ENCODE data around the gene RABGGTA.

Gene RABGGTA

DNA sequence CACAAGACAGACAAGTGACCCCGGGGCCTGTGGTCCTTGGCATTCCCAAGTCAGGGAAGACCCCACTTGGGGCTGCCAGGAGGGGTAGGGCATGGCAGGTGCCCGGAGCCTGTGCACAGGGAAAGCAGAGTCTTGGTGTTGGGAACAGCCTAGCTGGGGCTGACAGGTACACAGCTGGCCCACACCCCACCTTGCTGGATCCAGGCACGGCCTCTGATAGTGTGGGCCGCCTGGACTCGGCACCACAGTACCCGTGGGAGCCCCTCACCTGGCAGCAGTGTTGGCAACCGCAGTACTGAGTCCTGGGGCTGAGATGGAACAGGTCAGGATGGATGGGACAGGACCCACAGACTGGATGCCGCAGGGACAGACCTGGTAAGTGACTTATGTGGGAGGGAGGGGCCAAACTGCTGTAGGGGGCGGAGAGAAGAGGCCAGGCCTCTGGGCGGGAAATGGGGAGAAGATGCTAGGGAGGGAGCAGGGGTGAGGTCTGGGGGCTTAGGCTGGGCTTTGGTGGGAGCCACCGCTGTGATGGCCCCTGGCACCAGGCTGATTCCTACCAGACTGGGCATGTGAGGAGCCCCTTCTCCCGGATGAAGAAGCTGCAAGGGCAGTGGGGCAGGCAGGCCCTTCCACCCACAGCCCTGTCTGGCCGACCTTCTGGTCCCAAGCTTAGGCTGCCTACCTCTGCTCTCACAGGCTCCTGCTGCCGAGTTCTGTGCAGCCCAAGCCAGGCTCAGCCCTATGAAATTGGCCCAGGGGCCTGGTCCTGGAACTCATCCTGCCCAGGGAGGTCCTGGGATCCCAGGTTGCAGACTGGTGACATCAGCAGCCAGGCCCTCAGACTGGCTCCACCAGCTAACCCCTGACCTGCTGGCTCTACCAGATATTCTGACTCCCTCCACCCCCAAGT, 8.3 kb downstream of the RABGGTA start, which contains the start of gene TGM1:
TGM1 (minus strand) TSS at position 357 of the 913 bp plus-strand sequence. CDS start 825 bp downstream, outside the sequence.
- TF ChIP-seq FOXP2 (optimal IDR thresholded peaks at IDR 0.05; ENCODE audit: borderline replicate concordance, extremely low read depth, extremely low read length, insufficient read depth) (no peak), POLR2AphosphoS5 (IDR thresholded peaks at IDR 0.05; ENCODE audit: low read depth, low read length) (no peak), SIN3A (IDR thresholded peaks at IDR 0.05; ENCODE audit: borderline replicate concordance, insufficient read depth, low read length) (no peak), TAF1 (IDR thresholded peaks at IDR 0.05; ENCODE audit: borderline replicate concordance, insufficient read depth, low read length) (no peak)
- TF ChIP-seq, protein P1, sequence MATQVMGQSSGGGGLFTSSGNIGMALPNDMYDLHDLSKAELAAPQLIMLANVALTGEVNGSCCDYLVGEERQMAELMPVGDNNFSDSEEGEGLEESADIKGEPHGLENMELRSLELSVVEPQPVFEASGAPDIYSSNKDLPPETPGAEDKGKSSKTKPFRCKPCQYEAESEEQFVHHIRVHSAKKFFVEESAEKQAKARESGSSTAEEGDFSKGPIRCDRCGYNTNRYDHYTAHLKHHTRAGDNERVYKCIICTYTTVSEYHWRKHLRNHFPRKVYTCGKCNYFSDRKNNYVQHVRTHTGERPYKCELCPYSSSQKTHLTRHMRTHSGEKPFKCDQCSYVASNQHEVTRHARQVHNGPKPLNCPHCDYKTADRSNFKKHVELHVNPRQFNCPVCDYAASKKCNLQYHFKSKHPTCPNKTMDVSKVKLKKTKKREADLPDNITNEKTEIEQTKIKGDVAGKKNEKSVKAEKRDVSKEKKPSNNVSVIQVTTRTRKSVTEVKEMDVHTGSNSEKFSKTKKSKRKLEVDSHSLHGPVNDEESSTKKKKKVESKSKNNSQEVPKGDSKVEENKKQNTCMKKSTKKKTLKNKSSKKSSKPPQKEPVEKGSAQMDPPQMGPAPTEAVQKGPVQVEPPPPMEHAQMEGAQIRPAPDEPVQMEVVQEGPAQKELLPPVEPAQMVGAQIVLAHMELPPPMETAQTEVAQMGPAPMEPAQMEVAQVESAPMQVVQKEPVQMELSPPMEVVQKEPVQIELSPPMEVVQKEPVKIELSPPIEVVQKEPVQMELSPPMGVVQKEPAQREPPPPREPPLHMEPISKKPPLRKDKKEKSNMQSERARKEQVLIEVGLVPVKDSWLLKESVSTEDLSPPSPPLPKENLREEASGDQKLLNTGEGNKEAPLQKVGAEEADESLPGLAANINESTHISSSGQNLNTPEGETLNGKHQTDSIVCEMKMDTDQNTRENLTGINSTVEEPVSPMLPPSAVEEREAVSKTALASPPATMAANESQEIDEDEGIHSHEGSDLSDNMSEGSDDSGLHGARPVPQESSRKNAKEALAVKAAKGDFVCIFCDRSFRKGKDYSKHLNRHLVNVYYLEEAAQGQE (IDR thresholded peaks at IDR 0.05; ENCODE audit: insufficient read depth in 1 of 2, low read depth in 2 of 2, low read length in 2 of 2): no peak

DNA sequence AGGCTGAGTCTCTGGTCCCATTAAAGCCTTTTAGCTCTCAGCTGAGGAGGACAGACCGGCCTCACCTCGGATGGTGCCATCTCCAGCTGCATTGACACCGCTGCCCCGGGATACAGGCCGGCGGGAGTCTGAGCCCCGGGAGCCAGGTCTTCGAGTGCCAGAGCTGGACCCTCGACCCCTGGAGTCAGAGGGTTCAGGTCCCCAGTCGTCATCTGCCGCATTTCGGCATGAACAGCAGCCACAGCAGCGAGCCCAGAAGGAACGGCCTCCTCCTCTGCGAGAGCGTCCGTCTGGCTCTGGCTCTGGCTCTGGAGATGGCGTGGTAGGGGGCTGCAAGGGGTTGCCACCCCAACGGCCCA, 9.4 kb downstream of the RABGGTA start:
- no peak for TF ChIP-seq TAF1 (IDR thresholded peaks at IDR 0.05; ENCODE audit: borderline replicate concordance, insufficient read depth, low read length)
- TF ChIP-seq SIN3A (IDR thresholded peaks at IDR 0.05; ENCODE audit: borderline replicate concordance, insufficient read depth, low read length): no peak
- TF ChIP-seq POLR2AphosphoS5 (IDR thresholded peaks at IDR 0.05; ENCODE audit: low read depth, low read length): no peak
- no peak for TF ChIP-seq FOXP2 (optimal IDR thresholded peaks at IDR 0.05; ENCODE audit: borderline replicate concordance, extremely low read depth, extremely low read length, insufficient read depth)
- TF ChIP-seq, protein P1 (IDR thresholded peaks at IDR 0.05; ENCODE audit: insufficient read depth in 1 of 2, low read depth in 2 of 2, low read length in 2 of 2): no peak

DNA sequence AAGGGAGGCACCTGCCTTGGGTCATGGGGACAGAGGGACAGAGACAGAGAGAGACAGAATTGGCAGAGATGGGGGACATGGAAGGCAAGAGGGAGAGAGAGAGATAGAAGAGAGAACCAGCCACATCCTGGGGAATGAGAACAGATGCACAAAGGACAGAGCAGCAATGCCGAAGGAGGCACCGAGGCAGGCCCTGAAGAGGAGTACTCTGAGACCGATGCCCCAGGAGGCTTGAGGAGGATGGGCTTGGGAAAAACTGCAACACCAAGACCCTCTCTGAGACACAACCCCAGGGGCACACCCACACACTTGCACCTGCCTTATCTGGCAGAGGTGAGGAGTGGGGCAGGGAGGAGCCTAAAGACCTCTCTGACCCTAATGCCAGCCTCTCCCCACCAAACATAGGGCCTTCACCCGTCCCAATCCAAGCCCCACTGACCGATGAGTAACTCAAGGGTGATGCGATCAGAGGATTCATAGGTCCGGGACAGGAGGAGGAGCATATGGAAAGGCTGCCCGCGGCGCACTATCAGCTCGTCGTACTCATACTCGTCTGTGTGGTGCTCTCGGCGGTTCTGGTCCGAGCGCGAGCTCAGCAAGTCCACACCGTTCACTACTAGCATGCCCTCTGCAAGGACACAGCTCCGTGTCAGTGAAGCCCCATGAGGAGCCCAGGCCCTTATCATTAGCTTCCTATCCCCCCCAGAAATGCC, 10.0 kb downstream of the RABGGTA start:
- no peak for TF ChIP-seq POLR2AphosphoS5 (IDR thresholded peaks at IDR 0.05; ENCODE audit: low read depth, low read length)
- TF ChIP-seq SIN3A (IDR thresholded peaks at IDR 0.05; ENCODE audit: borderline replicate concordance, insufficient read depth, low read length): no peak
- TF ChIP-seq FOXP2 (optimal IDR thresholded peaks at IDR 0.05; ENCODE audit: borderline replicate concordance, extremely low read depth, extremely low read length, insufficient read depth): no peak

DNA sequence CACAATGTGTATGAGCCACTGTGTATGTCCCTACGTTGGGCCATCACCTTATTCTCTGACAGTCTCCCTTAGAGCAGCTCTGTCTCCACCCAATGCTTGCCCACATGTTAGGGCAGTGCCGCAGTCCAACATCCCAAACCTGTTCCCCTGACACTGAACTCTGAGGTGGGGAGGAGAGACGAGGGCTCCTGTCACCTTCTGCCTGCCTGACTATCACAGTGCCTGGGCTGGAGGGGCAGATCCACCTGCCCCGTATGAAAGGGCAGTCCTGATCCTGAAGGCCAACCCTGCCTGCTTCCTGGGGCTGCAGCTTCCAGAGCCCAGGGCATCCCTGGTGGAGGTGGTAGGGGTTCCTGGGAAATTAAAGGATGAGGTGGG, 10.6 kb downstream of the RABGGTA start:
- TF ChIP-seq, protein P1 (IDR thresholded peaks at IDR 0.05; ENCODE audit: insufficient read depth in 1 of 2, low read depth in 2 of 2, low read length in 2 of 2): no peak
- TF ChIP-seq SIN3A (IDR thresholded peaks at IDR 0.05; ENCODE audit: borderline replicate concordance, insufficient read depth, low read length) (no peak), FOXP2 (optimal IDR thresholded peaks at IDR 0.05; ENCODE audit: borderline replicate concordance, extremely low read depth, extremely low read length, insufficient read depth) (no peak), TAF1 (IDR thresholded peaks at IDR 0.05; ENCODE audit: borderline replicate concordance, insufficient read depth, low read length) (no peak), POLR2AphosphoS5 (IDR thresholded peaks at IDR 0.05; ENCODE audit: low read depth, low read length) (no peak)

DNA sequence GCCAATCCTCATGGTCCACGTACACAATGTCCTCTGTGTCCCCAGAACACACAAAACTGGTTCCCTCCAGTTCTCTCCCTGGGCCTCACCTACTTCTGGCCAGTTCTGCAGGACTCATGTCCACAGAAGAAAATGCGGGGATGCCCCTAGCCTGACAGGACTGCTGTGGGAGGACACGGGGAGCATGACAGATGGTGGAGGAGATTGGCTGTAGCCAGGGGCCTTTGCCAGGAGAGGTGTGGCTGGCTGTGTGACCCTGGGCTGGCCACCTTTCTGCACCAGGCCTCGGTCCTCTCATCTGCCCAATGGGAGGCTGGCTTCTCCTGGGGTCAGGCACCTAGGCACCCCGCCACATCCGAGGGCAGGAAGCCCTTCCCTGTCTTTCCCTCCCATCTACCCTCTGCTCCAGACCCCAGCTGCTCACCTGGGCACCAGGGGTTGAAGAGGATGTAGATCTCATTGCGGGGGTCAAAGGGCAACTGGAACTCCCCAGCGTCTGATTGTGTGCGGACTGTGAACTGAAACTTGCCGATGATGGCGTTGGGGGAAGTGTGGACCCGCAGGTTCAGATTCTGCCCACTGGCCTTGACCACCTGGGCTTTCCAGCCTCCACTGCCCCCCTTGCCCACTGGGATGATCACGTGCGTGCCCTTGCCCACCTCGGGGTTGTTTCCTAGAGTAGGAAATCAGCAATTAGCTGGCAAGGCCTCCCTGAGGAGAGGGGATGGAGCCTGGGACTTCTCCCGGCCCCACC, 11.2 kb downstream of the RABGGTA start:
- no peak for TF ChIP-seq TAF1 (IDR thresholded peaks at IDR 0.05; ENCODE audit: borderline replicate concordance, insufficient read depth, low read length)

All from PFSK-1 (cell line).